Heart left ventricle (tissue), 16 donors: Measurements from ENCODE around the gene CDH13. TPM values are rescaled to one million over a fixed set of nuclear protein-coding genes. Genes with fewer than 3 reads are reported as not detected.

Experiments
- ATAC-seq, 4 donors: fragments of 200-7000 bp; cut with Tn5 transposase; one replicate each; pipeline ENCODE4 v1.9.1; 2020 to 2022; ENCODE audit warnings: moderate library complexity in 4 of 4, mild to moderate bottlenecking in 3 of 4, moderate number of reproducible peaks in 1 of 4
- DNase-seq, 5 donors: peaks; one replicate each; pipeline ENCODE4 v3.0.0-alpha.2; 2020
- H3K27ac ChIP-seq, 12 donors: fragments of 200-600 bp; sonication (generic) in 4 of 12; one replicate each; pipeline versions ENCODE4 v1.5.0 to v1.8.0; 2016 to 2022; ENCODE audit warnings: mild to moderate bottlenecking in 2 of 12
- H3K27me3 ChIP-seq, 9 donors: fragments of 200-600 bp; sonication (generic) in 2 of 9; one replicate each; pipeline versions ENCODE4 v1.5.1 to v1.8.0; 2016 to 2022; ENCODE audit warnings: mild to moderate bottlenecking in 3 of 9
- H3K36me3 ChIP-seq, 9 donors: fragments of 200-600 bp; sonication (generic) in 2 of 9; one replicate each; pipeline versions ENCODE4 v1.5.0 to v1.8.0; 2018 to 2022; ENCODE audit warnings: mild to moderate bottlenecking in 2 of 9
- H3K4me1 ChIP-seq, 12 donors: fragments of 200-600 bp; sonication (generic) in 4 of 12; one replicate each; pipeline versions ENCODE4 v1.5.0 to v1.8.0; 2016 to 2022; ENCODE audit warnings: mild to moderate bottlenecking in 3 of 12
- H3K4me3 ChIP-seq, 12 donors: fragments of 200-600 bp; sonication (generic) in 4 of 12; one replicate each; pipeline versions ENCODE4 v1.5.0 to v1.8.0; 2017 to 2022; ENCODE audit warnings: mild to moderate bottlenecking in 9 of 12, moderate library complexity in 4 of 12
- H3K9me3 ChIP-seq, 12 donors: fragments of 200-600 bp; sonication (generic) in 4 of 12; one replicate each; pipeline versions ENCODE4 v1.5.0 to v1.8.0; 2016 to 2022; ENCODE audit warnings: mild to moderate bottlenecking in 1 of 12
- CTCF ChIP-seq, 12 donors: fragments of 200-600 bp; sonication (generic) in 4 of 12; IDR thresholded peaks; one replicate each; pipeline versions ENCODE4 v1.5.0 to v1.8.0; 2018 to 2022; ENCODE audit warnings: antibody characterized with exemption in 12 of 12, mild to moderate bottlenecking in 5 of 12
- POLR2A ChIP-seq, 2 donors: fragments of 450-650 bp; IDR thresholded peaks; one replicate each; pipeline ENCODE4 v1.6.1; 2017; ENCODE audit warnings: antibody characterized with exemption in 2 of 2, mild to moderate bottlenecking in 2 of 2, moderate library complexity in 2 of 2
- WGBS, 4 donors: extraction: QIAGEN DNeasy Blood & Tissue Kit in 2 of 4; methylation state at CpG; one replicate each; pipeline versions ENCODE4 v1.1.5 to v1.1.7; 2013 to 2018; 5-methylcytosine and 5-hydroxymethylcytosine counted together
- intact Hi-C, 10 donors: fragments of 100-400 bp; cut with DNase I; formaldehyde crosslinking; loops; one replicate each; pipeline versions ENCODE4 v1.11.1 to v1.14.2; 2022
- polyA plus RNA-seq, 2 donors: library from polyadenylated mRNA; stranded (reverse); fragments of 200-250 nt; gene quantifications; one replicate each; pipeline ENCODE4 v1.2.3, GENCODE V29; 2013
- total RNA-seq, 9 donors: library from RNA; depleted of rRNA in 2 of 9; stranded (reverse); fragments of >200 nt in 2 of 9; fragmentation: NEBNext Ultra II Directional in 3 of 9; extraction: Animal tissue kit (Norgen Biotek cat#: 25700) in 3 of 9; gene quantifications; one replicate each; pipeline versions ENCODE4 v1.1.0 to v1.2.4, GENCODE V29; 2016 to 2023
- donor health status: ischemic (EF 13 %, LVEDD 7.1; RV severe dilation, severe dysfunction).
- donor health status: healthy with polysubstance abuse.
- donor health status: DM: no; HTN: yes; CAD: no.
- donor health status: DM: no; HTN: no; CAD: no.
- donor health status: ischemic (EF 25% LVEDD 6.9; RV normal size, moderate dysfunction).
- donor health status: ischemic (EF 25% LVEDD 5.7; RV mildly dilated, moderate dysfunction).
- donor health status: healthy.
- donor health status: DM: yes; HTN: yes; CAD: no.
- donor health status: ischemic (EF 35%, LVEDD 5.7; RV mildly dilated, moderate dysfunction).
- donor health status: nonischemic (EF 11% LVEDD 7.7; RV severe dilation, severe dysfunction).
- donor health status: DM: yes; HTN: yes; CAD: no.
- donor health status: PGD.
- donor health status: ischemic (EF 29% LVEDD 5.4; RV normal size, mild dysfunction).
- donor health status: nonischemic (EF 23%, LVEDD 6.1; RV moderate dilation, normal function).

The CDH13 gene
- total and polyA plus RNA-seq, 11 donors = 15.0 to 172 (median 137) TPM

GRCh38 chr16:83117810-83118209 lies 491.0 kb downstream of the CDH13 start:
- TF ChIP-seq POLR2A (IDR thresholded peaks at IDR 0.05) = no peak
- TF ChIP-seq CTCF (IDR thresholded peaks at IDR 0.05) = no peak
- H3K4me3 ChIP-seq = no peak overlapping the region
- H3K9me3 ChIP-seq = no peaks in the 10 kb centered on the region
- no peak for DNase-seq
- ATAC-seq = no peak
- no peak overlapping the region for H3K27ac ChIP-seq
- H3K36me3 ChIP-seq = no peaks in the 10 kb centered on the region
- no peaks in the 10 kb centered on the region for H3K27me3 ChIP-seq
- peaks cover 0 to 19% (median 0%) of the 10 kb centered on the region in 12 donors for H3K4me1 ChIP-seq
- intact Hi-C loops = loop anchor here in 1 of 10 donors (10.0 kb wide), 1 partner anchor 237 kb away; no protein-coding TSS in a partner anchor
- WGBS, 4 donors = 83 to 91% (median 88%) methylated on average over 8 of the region's 8 CpGs

DNA sequence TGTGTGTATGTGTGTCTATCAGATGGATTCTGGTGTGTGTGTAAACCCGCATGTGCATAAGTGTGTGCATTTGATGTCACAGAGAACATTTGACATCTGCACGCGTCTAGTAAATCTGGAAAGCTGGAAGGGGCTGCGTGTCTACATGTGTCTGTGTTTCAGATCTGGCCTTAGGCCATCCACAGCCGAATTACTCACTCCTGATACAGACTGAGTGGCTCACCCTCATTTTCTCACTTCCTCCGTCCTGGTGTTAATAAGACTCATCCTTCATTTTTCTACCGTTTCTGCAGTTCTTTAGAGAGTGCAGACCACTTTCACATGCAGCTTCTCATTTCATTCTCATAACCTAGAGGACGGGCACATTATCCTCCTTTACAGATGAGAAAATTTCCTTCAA lies 491.6 kb downstream of the CDH13 start:
- Histone ChIP-seq H3K36me3 (no peaks in the 10 kb centered on the region), H3K4me3 (no peak overlapping the region), H3K27me3 (no peaks in the 10 kb centered on the region), H3K9me3 (no peaks in the 10 kb centered on the region), H3K4me1 (peaks cover 0 to 19% (median 0%) of the 10 kb centered on the region in 12 donors), H3K27ac (no peak overlapping the region)
- ATAC-seq = no peak
- TF ChIP-seq POLR2A (IDR thresholded peaks at IDR 0.05) (no peak), CTCF (IDR thresholded peaks at IDR 0.05) (no peak)
- 69 to 80% (median 75%) methylated on average over 8 of the region's 8 CpGs for WGBS, 4 donors
- no peak for DNase-seq
- intact Hi-C loops = loop anchor here in 1 of 10 donors (10.0 kb wide), 1 partner anchor 236 kb away; no protein-coding TSS in a partner anchor

DNA sequence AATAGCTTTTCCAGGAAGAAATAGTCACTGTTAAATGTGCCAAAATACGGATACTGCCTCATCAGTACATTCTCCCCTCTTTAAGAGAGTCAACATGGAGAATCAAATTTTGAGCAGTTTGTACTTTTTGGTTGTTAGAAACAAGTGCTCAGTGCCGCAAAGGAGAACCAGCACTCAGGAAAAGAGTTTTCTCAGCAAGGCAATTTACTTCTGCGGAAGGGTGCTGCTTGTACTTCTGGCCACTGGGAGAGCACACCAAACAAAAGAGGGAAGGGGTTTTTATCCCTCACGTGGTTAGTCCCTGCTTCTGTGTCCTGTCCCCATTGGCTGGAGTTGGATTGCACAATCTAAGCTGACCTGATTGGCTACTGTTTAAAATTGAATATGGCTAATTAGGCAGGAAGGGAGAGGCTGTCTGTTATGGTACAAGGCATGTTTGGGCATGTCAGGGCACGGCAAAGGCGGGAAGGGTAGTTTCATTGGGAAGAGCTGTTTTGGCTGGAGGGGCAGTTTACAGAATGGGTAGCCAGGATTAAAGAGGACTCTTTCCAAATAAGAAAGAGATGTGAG lies 499.3 kb downstream of the CDH13 start:
- ATAC-seq (no peak), DNase-seq (no peak)
- WGBS, 4 donors = 93 to 97% (median 96%) methylated on average over 6 of the region's 6 CpGs
- intact Hi-C loops = no loop called here
- no peak overlapping the region for H3K27ac ChIP-seq
- TF ChIP-seq POLR2A (IDR thresholded peaks at IDR 0.05) (no peak), CTCF (IDR thresholded peaks at IDR 0.05) (no peak)
- peaks cover 0 to 19% (median 0%) of the 10 kb centered on the region in 9 donors for H3K36me3 ChIP-seq
- H3K9me3 ChIP-seq = peaks cover 0 to 22% (median 2%) of the 10 kb centered on the region in 12 donors
- H3K4me1 ChIP-seq = peaks cover 0 to 6% (median 0%) of the 10 kb centered on the region in 12 donors
- no peaks in the 10 kb centered on the region for H3K27me3 ChIP-seq
- no peak overlapping the region for H3K4me3 ChIP-seq

DNA sequence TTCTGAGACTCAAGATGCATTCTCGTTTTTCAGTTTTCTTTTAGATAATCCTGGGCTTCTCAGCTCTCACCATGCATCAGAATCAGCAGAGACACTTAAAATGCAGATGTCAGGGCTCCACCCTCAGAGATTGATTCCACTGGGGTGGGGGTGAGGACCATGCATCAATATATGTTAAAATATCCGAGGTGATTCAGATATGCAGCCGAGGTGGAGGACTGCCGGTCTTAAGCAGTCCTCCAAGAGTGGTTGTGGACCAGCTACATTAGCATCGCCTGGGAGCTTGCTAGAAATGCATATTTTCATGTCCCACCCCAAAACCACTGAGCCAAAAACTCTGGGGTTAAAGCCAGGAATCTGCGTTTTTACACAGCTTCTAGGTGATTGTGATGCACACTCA lies 501.3 kb downstream of the CDH13 start:
- ATAC-seq = no peak
- 88 to 95% (median 93%) methylated on average over 6 of the region's 6 CpGs for WGBS, 4 donors
- Histone ChIP-seq H3K36me3 (peaks cover 0 to 19% (median 0%) of the 10 kb centered on the region in 9 donors), H3K4me3 (no peak overlapping the region), H3K4me1 (no peaks in the 10 kb centered on the region), H3K27me3 (no peaks in the 10 kb centered on the region), H3K9me3 (peaks cover 0 to 22% (median 2%) of the 10 kb centered on the region in 12 donors), H3K27ac (no peak overlapping the region)
- no peak for DNase-seq
- intact Hi-C loops = no loop called here
- no peak for TF ChIP-seq POLR2A (IDR thresholded peaks at IDR 0.05)
- TF ChIP-seq CTCF (IDR thresholded peaks at IDR 0.05) = no peak
